Daoy (cell line): Measurements from ENCODE around the gene SFXN5. TPM values are rescaled to one million over a fixed set of nuclear protein-coding genes. Genes with fewer than 3 reads are reported as not detected.
A peak's percentile ranks its signal among the peaks of the same experiment; 100 is the strongest.

Experiments used
- DNase-seq: peaks from one replicate; pipeline ENCODE4 v3.0.0-alpha.2; 2015; ENCODE audit warnings: low read depth
- total RNA-seq: library from RNA; depleted of rRNA; stranded (reverse); fragments of >200 nt; shearing (Covaris generic); gene quantifications from 2 replicates; pipeline ENCODE4 v1.2.3, GENCODE V29; 2014

SFXN5 gene
- total RNA-seq, 1 experiment from 2014 or later, result 11.0 TPM

DNA sequence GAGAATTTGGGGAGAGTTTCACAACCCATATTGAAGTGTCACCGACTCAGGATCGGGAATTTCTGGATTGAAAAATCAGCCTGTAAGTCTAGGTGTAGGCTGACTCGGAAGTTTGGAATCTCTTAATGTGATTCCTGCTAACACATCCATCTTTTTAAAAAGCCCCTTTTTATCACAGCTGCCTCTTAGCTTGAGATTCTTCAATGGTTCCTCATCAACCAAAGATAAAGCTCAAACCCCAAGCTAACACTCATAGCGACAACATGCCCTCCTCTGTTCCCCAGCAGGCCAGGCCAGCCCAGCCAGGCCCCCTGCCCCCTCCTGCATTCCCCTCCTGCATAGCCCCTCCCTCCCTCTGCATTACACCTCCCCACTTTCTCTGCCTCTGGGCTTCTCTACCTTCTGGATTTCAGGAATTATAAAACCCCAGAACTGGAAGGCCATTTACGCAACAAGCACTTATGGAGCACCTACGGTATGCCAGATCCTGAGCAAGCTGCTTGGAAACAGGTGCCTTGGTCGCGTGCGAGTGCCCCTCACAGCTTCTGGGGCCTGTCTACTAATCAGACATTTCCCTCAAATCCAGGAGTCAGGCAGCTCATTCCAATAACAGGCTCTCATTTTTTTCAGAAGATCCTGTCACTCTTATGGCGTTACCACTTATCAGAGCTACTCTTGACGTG is 90.8 kb downstream of the SFXN5 start:
- peak; percentile 41 for DNase-seq

DNA sequence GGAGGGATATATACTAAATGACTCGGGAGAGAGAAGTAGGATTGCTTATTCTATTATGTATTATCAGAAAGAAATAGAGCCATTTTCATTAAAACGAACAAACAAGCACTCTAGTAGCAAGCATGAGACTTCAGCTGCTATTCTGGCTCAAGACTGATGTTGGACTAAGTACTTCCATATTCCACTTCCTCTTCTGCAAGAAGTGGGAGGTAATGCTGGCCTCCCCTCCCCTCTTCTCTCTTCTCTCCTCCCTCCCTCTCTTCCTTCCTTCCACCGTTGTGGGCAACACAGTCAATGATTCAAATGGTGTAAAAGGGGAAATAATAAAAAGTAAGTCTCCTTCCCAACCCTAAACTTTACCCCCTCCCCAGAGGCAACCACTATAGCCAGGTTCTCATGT is 91.6 kb downstream of the SFXN5 start:
- DNase-seq, result no peak

DNA sequence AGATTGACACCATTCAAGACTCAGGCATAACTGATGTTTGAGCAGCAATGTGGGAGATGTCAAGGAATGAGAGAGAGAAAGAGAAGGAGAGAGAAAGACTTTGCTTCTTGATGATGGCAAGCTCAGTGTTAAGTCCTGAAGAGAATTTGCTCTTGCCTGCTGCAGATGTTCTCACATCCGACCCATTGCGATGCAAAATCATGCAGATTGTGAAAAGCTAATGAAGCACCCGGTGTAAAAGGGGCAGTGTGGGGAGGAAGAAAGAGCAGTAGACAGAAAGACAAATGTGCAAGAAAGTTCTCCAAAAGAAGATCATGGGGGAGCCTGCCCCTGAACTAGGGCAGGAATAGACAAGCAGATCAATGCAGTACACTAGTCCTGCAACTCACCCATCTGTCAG is 96.5 kb downstream of the SFXN5 start:
- DNase-seq, result no peak

DNA sequence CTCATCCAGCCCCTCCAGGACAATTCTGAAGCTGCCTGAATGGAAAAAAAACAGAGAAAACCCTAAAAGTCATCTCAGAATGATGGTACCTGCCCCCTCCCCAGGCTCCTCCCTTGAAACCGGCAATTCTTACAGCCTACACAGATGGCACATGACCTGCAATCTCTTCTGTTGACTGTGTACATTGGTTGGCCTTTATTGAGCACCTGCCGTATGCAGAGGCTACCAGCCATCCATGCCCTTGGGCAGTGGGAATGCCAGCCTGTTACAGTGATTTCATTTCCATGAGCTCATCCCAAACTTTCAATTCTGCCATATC is 97.1 kb downstream of the SFXN5 start:
- no peak for DNase-seq

DNA sequence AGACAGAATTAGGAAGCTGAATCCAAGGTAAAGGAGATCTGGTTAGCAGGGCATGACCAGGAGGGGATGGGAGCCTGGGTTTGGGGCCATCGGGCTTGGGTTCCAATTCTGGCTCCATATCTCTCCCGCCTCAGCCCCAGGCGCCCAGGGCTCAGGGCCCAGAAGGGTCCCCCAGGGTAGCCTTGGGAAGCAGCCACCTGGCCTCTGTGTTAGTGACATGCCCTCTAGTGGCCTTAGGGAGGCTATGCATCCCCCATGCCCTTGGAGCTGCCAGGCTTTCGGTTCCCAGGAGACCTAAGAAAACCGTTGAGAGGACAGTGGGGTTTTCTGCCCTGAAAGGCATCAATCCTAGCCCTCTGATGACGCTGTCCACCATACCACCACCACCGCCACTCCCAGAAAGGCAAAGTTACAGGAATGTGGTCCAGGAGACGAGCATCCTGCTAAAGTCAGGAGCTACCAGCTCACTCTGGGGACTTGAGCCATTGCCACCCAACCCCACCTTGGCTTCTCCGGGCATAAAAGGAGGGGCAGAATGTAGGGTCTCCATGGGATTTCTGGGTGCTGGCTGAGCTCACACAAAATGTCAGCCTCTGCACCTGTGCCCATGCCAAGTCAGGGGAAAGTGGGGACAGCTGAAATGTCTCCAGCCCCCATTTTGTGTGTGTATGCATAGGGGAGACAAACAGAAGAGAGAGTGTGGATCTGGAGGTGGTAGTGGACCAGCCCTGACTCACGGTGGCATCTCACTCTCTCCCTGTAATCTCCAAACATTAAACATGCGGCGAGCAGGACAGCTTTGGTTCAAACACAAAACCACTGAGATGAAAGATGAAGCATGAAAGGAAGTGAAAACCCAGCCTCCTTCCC is 97.7 kb downstream of the SFXN5 start:
- peak; percentile 58 for DNase-seq

DNA sequence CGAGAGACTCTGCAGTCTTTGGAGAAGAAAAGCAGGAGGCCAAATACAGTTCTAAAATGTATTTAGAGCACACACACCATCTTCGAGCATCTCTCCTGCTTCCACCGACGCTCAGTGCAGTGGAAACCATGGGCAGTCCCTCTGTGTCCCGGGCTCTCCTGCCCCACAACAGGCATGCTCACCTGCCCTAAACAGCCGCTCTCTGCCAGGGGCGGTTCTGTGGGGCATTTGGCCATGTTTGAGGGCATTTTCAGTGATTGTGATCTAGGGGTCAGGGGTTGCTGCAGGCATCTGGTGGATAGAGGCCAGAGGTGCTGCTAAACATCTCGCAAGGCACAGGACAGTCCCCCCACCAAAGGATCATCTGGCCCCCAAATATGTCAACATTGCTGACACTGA is 98.4 kb downstream of the SFXN5 start:
- no peak for DNase-seq

DNA sequence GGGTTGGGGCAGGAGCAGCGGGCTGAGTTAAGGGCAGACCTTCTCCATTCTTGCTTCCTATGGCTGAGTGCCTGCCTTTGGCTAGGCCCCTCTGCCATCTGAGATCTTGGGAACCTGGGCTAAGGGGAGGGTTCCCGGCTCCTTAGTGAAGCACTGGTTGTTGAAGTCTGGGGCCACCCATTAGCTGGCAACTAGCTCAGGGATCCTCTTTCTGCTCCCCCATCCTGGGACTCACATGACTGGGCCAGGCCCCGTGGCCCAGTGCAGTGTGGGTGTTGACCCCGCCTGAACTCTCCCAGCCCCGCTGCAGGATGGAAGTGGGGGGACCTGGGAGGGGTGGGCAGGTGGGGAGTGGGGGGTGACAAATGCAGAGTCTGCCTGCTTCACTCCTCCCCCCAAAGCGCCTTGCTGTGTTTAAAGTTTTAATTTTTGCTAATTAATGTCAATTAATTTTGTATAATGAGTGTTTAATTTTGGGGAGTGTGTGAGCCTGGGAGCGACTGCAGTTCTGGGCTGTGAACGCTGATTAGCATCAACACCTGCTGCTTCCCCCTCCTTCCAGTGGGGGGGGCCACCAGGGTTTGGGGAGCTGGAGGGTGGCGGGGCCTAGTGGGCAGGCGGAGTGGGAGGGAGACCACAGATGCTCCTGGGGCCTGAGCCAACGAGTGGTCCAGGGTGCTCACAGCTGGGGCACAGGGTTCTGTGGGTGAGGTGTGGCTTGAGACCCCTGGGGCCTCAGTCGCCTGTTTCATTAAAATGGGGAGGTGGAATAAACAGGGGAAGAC is 99.0 kb downstream of the SFXN5 start:
- no peak for DNase-seq

DNA sequence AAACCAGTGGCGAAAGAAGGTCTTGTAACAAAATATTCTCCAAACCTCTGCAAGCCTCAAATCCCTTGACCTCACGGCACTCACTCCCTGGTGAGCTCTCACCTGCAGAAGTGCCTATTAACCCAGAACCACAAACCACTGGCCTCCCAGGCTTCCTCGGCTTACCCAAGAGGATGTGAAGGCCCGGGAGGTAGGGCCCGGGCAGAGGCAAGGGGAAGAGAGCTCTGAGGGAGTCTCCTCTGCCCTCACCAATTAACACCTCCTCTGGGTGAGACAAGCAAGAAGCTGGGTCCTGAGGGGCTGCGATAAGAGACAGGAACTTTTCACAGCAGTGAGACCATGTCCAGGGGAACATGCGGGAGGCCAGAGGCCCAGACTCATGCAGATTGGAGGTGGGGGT is 100.5 kb downstream of the SFXN5 start:
- DNase-seq, result no peak

DNA sequence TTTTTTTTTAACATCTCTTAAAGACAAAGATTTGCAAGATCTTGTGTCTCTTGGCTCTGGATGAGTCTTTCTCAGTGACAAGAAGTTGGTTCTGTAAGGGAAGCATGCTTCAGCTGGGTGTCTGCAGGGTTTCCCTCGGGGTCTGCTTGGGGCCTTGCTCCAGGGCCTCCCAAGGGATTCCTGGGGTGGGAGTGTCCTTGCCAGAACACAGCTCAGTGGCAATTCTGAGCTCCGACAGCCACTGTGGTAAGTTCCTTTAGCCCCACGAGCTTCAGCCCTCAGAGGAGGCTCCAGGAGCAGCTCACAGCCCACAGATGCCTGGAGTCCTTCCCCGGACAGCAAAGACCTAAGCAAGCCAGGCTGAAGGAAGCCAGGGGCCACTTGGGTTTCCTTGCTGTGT is 101.8 kb downstream of the SFXN5 start:
- DNase-seq, result no peak

DNA sequence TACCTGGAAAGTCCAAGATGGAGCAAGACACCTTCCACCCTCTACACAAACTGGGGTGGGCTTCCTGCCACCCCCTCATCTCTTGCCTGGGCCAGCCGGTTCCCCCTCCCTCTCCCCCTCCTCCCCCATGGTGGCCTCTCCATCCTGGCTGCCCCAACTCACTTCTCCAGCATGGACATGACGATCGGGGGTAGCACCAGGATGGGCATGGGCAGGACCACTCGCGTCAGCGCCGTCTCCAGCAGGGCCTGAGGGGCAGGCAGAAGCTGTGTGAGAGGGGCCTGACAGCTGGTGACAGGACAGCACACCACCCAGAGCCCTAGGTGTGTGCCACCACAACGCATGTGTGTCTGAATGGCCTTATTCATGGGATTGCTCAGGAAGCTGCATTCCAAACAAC is 103.2 kb downstream of the SFXN5 start:
- no peak for DNase-seq

DNA sequence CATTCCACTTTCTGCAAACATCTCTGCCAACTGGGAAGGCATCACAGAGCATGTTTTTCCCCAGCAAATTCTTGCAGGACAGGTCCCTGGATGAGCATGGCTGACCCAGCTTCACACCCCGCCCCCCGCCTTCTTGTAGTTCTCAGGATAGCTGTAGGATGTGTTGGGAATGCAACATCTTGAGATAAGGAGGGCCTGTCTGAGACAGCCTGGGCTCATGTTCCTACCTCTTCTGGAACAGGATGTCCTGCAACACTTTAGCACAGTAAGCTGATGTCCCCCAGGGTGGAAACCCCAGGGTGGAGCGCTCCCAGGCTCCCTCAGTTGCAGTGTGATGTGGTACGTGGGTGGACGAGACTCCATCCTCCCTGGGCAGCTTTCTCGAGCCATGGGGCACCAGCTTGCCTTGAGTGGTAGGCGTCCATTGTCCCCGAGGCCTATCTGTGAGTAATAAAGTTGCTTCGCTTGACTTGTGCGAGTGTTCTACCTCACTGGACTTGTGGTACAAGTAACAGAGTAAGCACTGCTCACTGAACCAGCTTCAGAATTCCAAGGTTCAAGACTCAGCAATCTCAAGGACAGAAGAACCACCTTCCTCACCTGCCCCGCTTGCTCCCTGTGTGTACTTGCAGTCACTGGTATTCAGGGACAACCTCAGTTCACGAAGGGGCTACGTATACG is 105.6 kb downstream of the SFXN5 start:
- DNase-seq, result no peak

DNA sequence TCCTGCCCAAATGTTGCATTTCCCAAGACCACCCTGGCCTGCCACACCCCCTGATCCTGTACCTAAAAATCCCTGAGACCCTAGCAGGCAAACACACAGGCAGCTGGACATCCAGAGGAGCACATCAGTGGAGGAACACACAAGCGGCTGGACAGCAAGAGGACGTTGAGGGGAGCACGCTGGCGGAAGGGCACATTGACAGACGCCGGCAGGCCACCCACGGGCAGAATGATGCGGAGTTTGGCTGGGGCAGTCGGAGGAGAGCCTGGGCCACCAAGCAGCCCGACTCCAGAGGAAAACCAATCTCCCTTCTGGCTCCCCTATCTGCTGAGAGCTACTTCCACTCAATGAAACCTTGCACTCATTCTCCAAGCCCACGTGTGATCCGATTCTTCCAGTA is 106.5 kb downstream of the SFXN5 start:
- DNase-seq, result no peak

DNA sequence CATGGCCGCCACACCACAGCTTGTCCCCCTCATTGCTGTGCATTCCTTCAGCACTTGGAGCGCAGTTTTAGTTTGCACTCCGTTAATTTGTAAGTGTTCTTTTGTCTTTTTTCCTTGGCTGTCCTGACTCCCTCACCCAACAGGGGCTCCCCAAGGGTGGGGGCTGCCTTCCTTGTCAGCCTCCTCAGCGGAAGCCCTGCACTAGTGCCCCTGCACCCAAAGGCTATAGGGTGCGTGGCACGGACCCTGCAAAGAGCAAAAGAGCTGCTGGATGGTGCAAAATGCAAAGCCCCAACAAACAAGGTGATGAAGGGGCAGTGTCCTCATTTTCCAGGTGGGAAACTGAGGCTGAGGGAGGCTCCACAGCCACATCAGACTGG is 107.4 kb downstream of the SFXN5 start:
- no peak for DNase-seq

DNA sequence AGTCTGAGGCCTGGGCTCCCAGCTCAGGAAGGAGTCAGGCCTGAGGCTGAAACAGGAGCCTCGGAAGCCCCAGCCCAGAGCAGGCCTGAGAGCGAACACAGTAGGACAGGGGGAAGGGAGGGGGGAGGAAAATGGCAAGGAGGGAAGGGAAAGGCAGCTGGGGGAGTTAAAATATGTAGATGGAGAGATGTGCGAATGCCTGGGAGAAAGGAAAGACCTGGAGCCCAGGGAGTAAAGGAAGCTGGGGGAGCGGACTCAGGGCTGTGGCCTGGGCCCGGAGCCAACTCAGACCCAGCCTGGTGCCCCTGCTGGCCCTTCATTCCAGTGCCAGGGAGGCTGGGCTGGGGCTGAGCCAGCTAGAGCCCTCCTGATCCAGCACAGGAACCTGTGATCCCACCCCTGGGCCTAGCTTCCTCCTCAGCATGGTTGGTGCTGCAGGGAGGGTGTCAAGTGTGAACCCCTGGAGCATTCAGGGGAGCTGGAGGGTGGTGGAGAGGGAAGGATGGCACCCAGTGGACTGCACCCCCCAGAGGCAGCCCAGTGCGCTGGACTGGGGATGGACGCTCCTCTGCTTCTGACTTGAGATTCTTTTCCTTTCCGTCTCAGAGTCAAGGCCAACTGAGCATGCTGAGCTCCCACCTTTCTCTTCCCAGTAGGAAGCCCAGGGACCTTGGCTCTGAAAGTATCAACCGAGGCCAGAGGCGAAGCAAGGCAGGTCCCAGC is 107.9 kb downstream of the SFXN5 start:
- DNase-seq, result no peak

DNA sequence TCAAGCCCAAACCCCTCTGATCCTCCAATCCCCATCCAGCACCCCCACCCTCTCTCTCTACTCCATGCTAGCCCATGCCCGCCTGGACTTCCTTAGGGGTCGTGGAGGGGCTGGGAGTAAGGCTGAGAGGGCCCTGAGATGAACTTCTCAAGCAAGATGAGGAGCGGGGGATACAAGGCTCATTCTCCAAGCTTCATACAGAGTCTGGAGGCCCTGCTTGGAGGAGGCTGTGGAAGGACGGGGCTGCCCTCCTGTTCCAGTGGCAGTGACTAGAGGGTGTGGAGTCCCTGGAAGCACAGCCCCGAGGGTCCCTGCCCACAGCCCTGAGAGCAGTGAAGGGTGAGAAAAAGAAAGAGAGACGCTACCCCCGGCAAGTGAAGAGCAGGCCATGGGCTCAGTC is 108.6 kb downstream of the SFXN5 start:
- no peak for DNase-seq

DNA sequence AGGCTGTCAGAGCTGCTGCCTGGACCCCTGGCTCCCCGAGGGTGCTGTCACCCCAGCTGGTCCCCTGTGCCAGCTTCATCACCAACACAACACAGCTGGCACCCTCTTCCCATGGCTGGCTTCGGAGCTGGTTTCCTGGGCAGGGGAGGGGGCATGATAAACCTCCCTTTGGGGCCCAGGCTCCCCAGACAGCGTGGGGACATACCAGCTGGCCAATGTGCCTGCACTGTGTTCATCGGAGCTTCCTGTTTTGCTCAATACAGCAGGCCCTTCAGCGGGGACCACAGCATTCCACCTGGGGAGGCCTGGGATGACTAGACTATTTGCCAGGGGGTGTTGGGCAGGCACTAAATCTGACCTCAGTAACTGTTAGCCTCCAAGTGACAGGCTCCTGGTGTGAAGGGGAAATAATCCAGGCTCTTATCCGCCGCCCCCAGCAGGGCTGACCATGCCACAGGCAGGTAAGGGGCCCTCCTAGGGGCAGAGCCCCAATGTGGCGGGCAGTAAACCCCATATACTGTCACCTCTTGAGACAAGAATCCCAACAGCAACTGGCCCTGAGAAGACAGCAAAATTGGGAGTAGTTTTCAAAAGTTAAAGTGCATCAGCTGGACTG is 109.6 kb downstream of the SFXN5 start:
- no peak for DNase-seq

DNA sequence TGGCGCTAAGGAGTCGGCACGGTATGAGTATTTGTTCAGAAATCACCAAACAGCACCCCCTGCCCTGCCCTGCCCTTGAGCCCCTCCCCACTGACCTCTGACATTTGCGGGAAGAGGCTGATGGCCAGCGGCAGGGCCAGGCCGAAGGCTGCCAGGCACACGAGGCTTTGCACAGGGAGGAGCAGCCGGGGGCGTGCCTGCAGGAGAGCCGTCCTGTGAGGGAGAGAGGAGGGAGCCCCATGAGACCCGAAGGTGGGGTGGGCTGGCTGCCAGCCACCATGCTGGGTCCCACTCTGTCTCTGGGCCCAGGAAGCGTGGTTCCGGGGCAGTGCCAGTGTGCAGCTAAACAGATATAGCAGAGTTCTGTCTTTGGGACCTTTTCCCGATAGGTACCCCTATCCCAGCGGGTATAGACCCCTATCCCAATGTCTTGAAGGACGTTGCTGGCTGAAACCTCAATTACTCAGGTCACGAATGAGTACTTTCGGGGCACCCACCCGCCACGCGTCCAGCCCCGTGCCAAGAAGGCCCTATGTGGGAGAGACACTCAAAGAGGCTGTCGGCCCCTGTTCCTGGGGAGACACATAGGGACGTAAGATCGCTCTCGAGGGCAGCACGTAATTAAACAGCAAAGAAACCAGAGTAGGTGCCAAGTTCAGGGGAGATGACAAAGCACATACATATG is 110.3 kb downstream of the SFXN5 start:
- no peak for DNase-seq

DNA sequence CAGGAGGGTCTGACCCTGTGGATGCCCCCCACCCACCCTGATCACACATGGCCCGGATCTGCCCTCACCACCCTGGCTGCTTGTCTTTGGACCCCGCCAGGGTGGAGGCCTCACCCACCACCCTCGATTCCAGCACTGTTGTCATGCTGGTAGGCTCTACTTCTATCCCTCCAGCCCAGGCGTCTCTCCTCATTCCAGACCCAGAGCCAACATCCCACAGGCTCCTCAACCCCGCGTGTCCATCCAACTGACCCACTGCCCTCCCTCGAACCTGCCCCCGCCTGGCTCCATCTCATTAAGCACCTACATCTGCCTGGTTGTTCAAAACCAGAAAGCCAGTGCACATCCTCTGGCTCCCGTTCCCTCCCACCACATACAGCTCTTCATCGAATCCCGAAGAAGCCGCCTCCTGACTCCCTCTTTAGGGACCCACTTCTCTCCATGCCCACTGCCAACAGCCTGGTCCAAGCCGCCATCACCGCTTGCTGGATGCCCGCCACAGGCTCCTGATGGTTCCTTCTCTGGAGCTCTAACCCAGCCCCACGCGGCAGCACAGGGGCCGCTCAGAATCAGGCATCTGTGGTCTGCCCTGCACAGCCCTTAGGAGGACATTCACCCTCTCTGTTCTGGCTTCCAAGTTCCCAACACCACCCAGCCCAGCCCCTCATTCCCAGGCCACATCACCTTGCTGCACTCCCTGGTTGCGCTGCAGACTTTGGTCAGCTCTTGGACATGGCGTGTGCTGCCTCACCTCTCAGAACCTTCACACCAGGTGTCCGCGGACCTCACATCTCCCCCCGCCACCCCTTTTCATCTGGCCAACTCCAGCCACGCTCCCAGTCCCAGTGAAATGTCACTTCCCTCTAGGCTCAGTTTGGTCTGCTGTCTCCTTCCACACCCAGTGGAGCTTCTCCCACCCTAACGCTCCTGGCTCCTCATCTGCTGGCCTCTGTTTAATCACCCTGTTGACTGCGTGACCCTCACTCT is 111.2 kb downstream of the SFXN5 start:
- DNase-seq, result no peak

DNA sequence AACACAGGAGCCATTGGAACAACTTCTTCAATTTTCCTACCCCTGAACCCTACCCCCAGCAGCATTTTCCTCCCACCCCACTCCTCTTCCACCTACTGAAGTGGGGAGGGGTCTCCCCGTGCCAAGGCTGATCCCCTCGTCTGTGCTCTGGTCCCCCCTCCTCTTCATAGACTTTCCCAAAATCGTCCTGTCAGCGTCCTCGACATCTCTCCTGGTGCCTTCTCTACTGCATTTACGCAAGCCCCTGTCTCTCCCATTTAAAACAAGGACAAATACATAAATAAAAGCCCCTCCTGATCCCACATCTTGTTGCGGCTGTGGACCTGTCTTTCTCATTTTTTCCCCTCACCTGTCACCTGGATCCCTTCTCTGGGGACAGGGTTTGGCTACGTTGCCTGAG is 112.0 kb downstream of the SFXN5 start:
- no peak for DNase-seq
